Head of caudate nucleus (tissue), 42 donors: ENCODE data around the gene PRKN.
A peak's percentile ranks its signal among the peaks of the same experiment; 100 is the strongest.
"Not testable (repeated sequence)": the region's sequence is repeated elsewhere in the genome, so short reads cannot be mapped to it uniquely, and the experiment has no call there.

Source experiments
- DNase-seq, 42 donors: peaks; one replicate each; pipeline versions ENCODE4 v3.0.0 to v3.0.0-alpha.2; 2020 to 2021; ENCODE audit warnings: mixed read lengths in 7 of 42
- intact Hi-C: fragments of 100-400 bp; cut with DNase I; formaldehyde crosslinking; loops from one replicate; pipeline ENCODE4 v1.15.0; 2022

PRKN gene

DNA sequence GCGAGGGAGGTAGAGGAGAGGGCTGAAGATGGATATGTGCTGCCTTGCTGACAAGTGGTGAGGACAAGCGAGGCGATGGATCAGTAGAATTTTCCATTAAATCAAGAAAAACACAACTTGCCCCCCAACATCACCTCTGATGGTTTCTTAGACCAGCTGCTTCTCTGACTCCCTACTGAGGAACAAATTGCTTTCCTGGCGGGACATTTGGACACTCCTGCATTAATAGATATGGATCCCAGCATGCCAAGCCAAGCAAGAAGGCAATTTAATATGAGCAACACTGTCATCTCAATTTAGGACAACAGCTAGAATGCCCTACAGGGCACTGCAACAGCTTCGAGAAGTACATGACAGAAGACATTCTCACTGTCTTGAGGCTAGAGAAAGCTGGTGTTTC lies 1205.3 kb downstream of the PRKN start:
- no peak for DNase-seq
- intact Hi-C loops: no loop called here

- intact Hi-C loops: no loop called here
- peak in 25 of 42 donors; percentile 3 to 68 (median 20) for DNase-seq
Measured at GRCh38 chr6:161511447-161512095, 1216.0 kb downstream of the PRKN start.

GRCh38 chr6:161508341-161508740 lies 1219.2 kb downstream of the PRKN start:
- DNase-seq: no peak
- intact Hi-C loops: no loop called here

GRCh38 chr6:161507375-161507774 lies 1220.2 kb downstream of the PRKN start:
- intact Hi-C loops: no loop called here
- DNase-seq: no peak

GRCh38 chr6:161503570-161503969 lies 1224.0 kb downstream of the PRKN start:
- DNase-seq: no peak
- intact Hi-C loops: no loop called here

- no peak for DNase-seq
- intact Hi-C loops: no loop called here
Measured at GRCh38 chr6:161498881-161499280, 1228.7 kb downstream of the PRKN start.

- intact Hi-C loops: no loop called here
- peak in 6 of 42 donors; percentile 2 to 48 (median 20) for DNase-seq
Measured at GRCh38 chr6:161498359-161498758, 1229.2 kb downstream of the PRKN start.

GRCh38 chr6:161496941-161497340 lies 1230.6 kb downstream of the PRKN start:
- DNase-seq: no peak
- intact Hi-C loops: no loop called here

- DNase-seq, intact Hi-C loops: not testable (repeated sequence)
Measured at GRCh38 chr6:161496271-161496670, 1231.3 kb downstream of the PRKN start.

- no peak for DNase-seq
- intact Hi-C loops: no loop called here
Measured at GRCh38 chr6:161494566-161494965, 1233.0 kb downstream of the PRKN start.

DNA sequence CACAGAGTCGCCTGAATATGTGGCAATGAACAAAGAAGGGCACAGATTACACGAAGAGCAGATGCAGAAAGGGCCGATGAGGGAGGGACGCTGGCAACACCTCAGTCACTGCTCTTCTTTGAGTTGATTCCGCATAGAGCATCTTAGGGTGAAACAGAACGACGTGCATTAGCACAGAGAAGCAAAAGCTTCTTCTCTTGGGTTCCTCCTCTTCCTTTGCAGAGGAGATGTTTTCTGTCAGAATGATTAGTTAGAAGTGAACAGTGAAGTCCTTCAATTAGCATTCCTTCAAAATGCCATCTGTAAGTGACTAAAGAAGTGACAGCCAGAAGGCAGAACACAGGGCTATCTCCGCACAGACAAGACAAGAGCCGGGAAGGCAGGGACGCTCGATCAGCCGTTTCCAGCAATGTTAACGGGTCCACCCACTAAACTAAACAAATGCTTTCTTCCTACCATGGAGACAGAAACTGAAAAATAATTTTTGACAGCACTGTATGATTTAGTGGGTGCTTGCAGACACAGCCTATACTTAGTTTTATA lies 1233.9 kb downstream of the PRKN start:
- DNase-seq: peak in 3 of 42 donors; percentile 4 to 38 (median 33)

DNA sequence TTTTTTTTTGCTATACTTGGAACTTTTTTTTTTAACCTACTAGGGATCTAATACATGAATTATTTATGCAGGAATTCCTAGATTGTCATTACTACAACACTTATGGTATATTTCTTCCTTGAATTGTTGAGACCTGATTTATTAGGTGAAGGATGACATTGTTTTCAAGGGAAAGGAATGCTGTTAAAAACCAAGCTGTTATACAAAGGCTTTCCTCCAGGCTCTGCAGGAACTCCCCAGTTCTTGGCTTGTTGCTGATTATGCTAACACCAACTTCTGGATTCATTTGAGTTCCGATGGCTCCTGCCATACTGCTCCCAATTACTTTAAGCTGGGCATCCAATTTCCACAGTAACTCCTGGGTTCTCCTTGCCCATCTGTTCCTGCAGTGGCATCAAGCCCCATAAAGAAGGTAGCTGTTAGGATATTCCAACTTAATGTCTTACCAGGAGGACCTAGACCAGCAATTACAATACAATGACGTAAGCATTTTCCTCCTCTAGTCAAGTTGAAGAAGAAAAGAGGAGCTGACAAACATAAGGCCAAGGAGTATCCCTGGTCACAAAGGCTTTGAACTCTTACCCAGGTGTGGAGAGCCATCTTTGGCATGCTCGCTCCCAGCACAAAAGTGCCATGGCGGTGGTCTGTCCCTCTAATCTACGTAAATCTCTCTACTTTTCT lies 1237.8 kb downstream of the PRKN start:
- DNase-seq: no peak
- intact Hi-C loops: no loop called here

More for the DNA sequence above, 1233.9 kb downstream of the PRKN start:
- intact Hi-C loops: no loop called here

- intact Hi-C loops: no loop called here
- DNase-seq: no peak
Measured at GRCh38 chr6:161487694-161488093, 1239.9 kb downstream of the PRKN start.

- DNase-seq: no peak
- intact Hi-C loops: no loop called here
Measured at GRCh38 chr6:161487217-161487531, 1240.4 kb downstream of the PRKN start.

DNA sequence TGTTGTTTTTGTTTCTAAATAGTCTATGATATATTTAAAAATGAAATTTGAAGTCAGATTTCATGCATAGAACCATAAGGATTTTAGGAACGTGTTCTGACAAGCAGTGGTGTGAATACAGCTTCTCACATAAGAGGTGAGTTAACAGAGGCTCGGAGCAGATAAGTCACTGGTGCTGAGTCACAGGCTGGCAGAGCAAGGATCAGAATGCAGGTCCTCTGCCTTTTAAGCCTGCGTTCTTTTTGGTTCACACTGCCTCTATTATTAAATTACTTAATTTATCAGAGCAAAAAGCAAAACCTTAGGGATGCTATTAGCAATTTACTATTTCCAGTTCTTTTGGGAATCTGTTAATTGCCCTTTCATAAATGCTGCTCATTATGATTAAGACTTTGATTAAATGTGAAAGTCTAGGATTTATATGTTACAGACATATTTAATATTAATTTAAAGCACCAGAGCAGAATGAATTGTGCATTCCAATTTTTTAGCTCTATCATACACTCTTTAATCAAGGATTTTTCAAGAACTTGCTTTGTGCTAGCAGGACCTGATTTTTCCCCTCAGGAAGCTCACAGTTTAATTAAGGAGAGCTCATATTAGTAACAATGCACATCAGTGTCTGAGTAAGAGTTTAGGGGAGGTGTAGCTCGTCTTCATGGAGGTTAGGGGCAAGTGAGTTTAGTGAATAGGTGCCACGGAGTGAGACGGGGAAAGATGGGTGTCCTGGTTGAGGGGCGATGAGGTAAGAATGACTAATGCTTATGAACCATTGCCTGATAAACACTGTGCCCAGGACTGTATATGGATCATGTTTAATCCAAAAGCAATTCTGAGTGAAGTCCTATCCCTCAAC lies 1241.0 kb downstream of the PRKN start:
- intact Hi-C loops: no loop called here
- peak in 35 of 42 donors; percentile 12 to 83 (median 49) for DNase-seq

- intact Hi-C loops: no loop called here
- DNase-seq: no peak
Measured at GRCh38 chr6:161482517-161482858, 1245.1 kb downstream of the PRKN start.

GRCh38 chr6:161481786-161482516 lies 1245.6 kb downstream of the PRKN start:
- no peak for DNase-seq
- intact Hi-C loops: no loop called here

DNA sequence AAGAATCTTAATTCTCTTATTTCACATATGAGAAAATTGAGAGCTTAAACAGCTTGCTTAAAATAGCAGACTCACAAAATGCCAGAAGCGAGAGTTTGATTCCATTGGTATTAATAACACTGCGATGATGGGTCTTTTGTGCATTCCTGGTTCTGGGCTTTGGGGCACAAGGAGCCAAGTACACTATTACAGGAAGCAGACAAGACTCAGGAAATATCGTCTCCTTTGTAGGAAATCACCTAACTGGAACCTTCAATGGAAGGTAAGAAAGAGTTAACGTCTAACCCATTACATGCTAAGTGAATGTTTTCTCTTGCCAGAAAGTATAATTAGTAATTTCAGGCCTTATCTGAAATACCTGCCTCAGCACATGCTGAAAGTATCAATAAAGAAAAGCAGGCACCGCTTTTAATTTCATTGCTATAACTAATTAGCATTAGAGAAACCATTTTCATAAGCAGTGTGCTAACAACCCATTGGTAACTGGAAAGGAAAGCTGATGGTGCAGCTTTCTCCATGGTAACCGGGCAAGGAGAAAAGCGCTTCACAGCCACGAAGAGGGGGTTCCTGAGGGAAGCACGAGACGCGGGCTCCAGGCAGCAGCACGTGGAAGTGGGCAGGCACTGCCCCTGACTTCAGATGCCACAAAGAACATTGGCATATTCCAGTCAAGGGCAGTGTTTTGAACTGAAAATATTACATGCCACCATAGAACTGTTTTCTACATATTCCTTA lies 1247.0 kb downstream of the PRKN start:
- peak in 32 of 42 donors; percentile 12 to 70 (median 31) for DNase-seq
- intact Hi-C loops: no loop called here

GRCh38 chr6:161479376-161479775 lies 1248.2 kb downstream of the PRKN start:
- intact Hi-C loops: no loop called here
- DNase-seq: no peak
